MCF 10A (cell line): ENCODE results near the gene TMEM184B. TPM values are rescaled to one million over a fixed set of nuclear protein-coding genes. Genes with fewer than 3 reads are reported as not detected.

Experiments
- BruUV-seq: library from RNA; stranded (reverse); fragments of 400-500 nt; replicated peaks from 2 replicates; lab custom pipeline; 2021; lab: Mats Ljungman, UMichigan
- CTCF ChIA-PET: fragments of 300-600 bp; sonication (Branson Sonifier 250); formaldehyde crosslinking; extraction: SDS; loops from one replicate; lab custom pipeline; 2021; ENCODE audit warnings: antibody characterized with exemption, inconsistent platforms; lab: Yijun Ruan, JAX
- POLR2A ChIA-PET: fragments of 300-600, 350-650 bp; sonication (Branson Sonifier 250); formaldehyde crosslinking; extraction: SDS; loops from one replicate; lab custom pipeline; 2020; ENCODE audit warnings: antibody characterized with exemption, inconsistent platforms; lab: Yijun Ruan, JAX
- DNase-seq: peaks from one replicate; pipeline ENCODE4 v3.0.0-alpha.2; 2018; ENCODE audit not compliant: unreplicated experiment
- H3K27ac Mint-ChIP-seq: one replicate; pipeline ENCODE4 v1.8.0; 2022; ENCODE audit warnings: mild to moderate bottlenecking, low read depth, mixed read lengths; ENCODE audit not compliant: unreplicated experiment
- H3K27me3 Mint-ChIP-seq: one replicate; pipeline ENCODE4 v1.8.0; 2022; ENCODE audit warnings: mixed read lengths; ENCODE audit not compliant: insufficient read depth, unreplicated experiment
- H3K36me3 Mint-ChIP-seq: one replicate; pipeline ENCODE4 v1.8.0; 2022; ENCODE audit warnings: mild to moderate bottlenecking, moderate library complexity, mixed read lengths; ENCODE audit not compliant: insufficient read depth, unreplicated experiment
- H3K4me1 Mint-ChIP-seq: one replicate; pipeline ENCODE4 v1.8.0; 2022; ENCODE audit warnings: mixed read lengths; ENCODE audit not compliant: insufficient read depth, unreplicated experiment
- H3K4me3 Mint-ChIP-seq: one replicate; pipeline ENCODE4 v1.8.0; 2022; ENCODE audit warnings: mild to moderate bottlenecking, moderate library complexity, mixed read lengths; ENCODE audit not compliant: unreplicated experiment
- H3K9me3 Mint-ChIP-seq: one replicate; pipeline ENCODE4 v1.8.0; 2022; ENCODE audit warnings: mixed read lengths; ENCODE audit not compliant: unreplicated experiment
- intact Hi-C: fragments of 100-400 bp; cut with micrococcal nuclease; formaldehyde crosslinking; loops from 2 replicates; pipeline ENCODE4 v1.14.1; 2022
- total RNA-seq: library from RNA; stranded (reverse); gene quantifications from 2 replicates; pipeline ENCODE4 v1.2.3, GENCODE V29; 2022
- TF ChIP-seq, protein P1 (sequence below): fragments of 200-600 bp; IDR thresholded peaks from one replicate; pipeline ENCODE4 v1.8.0; 2022; ENCODE audit warnings: antibody characterized with exemption, mild to moderate bottlenecking; ENCODE audit not compliant: unreplicated experiment

Gene TMEM184B
- total RNA-seq, 1 experiment from 2014 or later = 58.7 TPM

DNA sequence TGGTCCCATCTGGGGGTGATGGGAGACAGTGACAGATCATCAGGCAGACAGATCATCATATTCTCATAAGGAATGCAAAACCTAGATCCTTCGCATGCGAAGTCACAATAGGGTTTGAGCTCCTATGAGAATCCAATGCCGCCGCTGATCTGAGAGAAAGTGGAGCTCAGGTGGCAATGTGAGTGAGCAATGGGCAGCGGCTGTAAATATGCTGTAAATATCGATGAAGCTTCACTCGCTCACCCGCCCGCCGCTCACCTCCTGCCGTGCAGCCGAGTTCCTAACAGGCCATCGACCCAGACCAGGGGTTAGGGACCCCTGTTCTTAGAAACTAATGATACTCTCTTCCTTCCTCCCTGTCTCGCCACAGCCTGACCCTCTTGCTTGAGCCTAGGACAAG is 81.8 kb downstream of the TMEM184B start:
- Mint-ChIP-seq H3K4me3 (no peak overlapping the region), H3K27me3 (no peaks in the 10 kb centered on the region), H3K4me1 (peaks cover 21% of the 10 kb centered on the region), H3K27ac (no peak overlapping the region), H3K9me3 (no peaks in the 10 kb centered on the region), H3K36me3 (no peaks in the 10 kb centered on the region)
- ChIA-PET POLR2A (interaction anchor here (1.1 kb wide), 2 partner anchors 9 to 11 kb away, joined by 3 to 7 read pairs; partner anchors contain the start of genes MAFF and PLA2G6), CTCF (no interaction called here)
- TF ChIP-seq, protein P1, sequence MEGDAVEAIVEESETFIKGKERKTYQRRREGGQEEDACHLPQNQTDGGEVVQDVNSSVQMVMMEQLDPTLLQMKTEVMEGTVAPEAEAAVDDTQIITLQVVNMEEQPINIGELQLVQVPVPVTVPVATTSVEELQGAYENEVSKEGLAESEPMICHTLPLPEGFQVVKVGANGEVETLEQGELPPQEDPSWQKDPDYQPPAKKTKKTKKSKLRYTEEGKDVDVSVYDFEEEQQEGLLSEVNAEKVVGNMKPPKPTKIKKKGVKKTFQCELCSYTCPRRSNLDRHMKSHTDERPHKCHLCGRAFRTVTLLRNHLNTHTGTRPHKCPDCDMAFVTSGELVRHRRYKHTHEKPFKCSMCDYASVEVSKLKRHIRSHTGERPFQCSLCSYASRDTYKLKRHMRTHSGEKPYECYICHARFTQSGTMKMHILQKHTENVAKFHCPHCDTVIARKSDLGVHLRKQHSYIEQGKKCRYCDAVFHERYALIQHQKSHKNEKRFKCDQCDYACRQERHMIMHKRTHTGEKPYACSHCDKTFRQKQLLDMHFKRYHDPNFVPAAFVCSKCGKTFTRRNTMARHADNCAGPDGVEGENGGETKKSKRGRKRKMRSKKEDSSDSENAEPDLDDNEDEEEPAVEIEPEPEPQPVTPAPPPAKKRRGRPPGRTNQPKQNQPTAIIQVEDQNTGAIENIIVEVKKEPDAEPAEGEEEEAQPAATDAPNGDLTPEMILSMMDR = no peak
- no TSS peak for BruUV-seq
- intact Hi-C loops = no loop called here
- no peak for DNase-seq

- intact Hi-C loops = no loop called here
- ChIA-PET CTCF (interaction anchor here (0.7 kb wide), 1 partner anchor 373 kb away, joined by 3 read pairs; no protein-coding TSS in a partner anchor), POLR2A (interaction anchor here (0.9 to 1.1 kb wide), 3 partner anchors 10 to 12 kb away, joined by 3 to 4 read pairs (median 3); partner anchors contain the start of gene MAFF)
- no peaks in the 10 kb centered on the region for H3K36me3 Mint-ChIP-seq
- H3K27me3 Mint-ChIP-seq = no peaks in the 10 kb centered on the region
- no peaks in the 10 kb centered on the region for H3K9me3 Mint-ChIP-seq
- no TSS peak for BruUV-seq
- H3K27ac Mint-ChIP-seq = no peak overlapping the region
- peaks cover 21% of the 10 kb centered on the region for H3K4me1 Mint-ChIP-seq
- H3K4me3 Mint-ChIP-seq = no peak overlapping the region
- TF ChIP-seq, protein P1 = no peak
- DNase-seq = no peak
Observed at GRCh38 chr22:38190581-38190980, 82.2 kb downstream of the TMEM184B start.

DNA sequence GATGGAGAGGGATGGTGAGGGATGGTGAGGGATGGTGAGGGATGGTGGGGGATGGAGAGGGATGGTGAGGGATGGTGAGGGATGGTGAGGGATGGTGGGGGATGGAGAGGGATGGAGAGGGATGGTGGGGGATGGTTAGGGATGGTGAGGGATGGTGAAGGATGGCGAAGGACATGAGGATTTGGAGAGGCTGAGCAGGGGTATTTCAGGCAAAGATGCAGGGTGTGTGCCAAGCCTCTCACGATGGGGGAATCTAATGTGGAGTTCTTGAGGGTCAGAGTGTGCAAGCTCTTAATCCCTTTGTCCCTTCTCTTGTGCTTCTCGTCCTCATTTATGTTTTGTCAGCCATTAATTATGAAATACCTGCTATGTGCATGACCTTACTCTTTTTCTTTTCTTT is 83.7 kb downstream of the TMEM184B start:
- Mint-ChIP-seq H3K36me3 (no peaks in the 10 kb centered on the region), H3K9me3 (no peaks in the 10 kb centered on the region), H3K4me1 (peaks cover 21% of the 10 kb centered on the region), H3K27ac (no peak overlapping the region), H3K4me3 (no peak overlapping the region), H3K27me3 (no peaks in the 10 kb centered on the region)
- POLR2A ChIA-PET = no interaction called here
- CTCF ChIA-PET = interaction anchor here (0.6 kb wide), 1 partner anchor 517 kb away, joined by 5 read pairs; no protein-coding TSS in a partner anchor
- DNase-seq = no peak
- intact Hi-C loops = no loop called here
- no TSS peak for BruUV-seq
- TF ChIP-seq, protein P1 = no peak

- Mint-ChIP-seq H3K4me1 (peaks cover 18% of the 10 kb centered on the region), H3K9me3 (no peaks in the 10 kb centered on the region), H3K36me3 (no peaks in the 10 kb centered on the region), H3K4me3 (no peak overlapping the region), H3K27ac (peak overlapping the region; percentile 51), H3K27me3 (no peaks in the 10 kb centered on the region)
- TF ChIP-seq, protein P1 = no peak
- DNase-seq = peak; percentile 57
- ChIA-PET CTCF (interaction anchor here (0.7 to 0.9 kb wide), 2 partner anchors 16 to 50 kb away, joined by 3 read pairs; no protein-coding TSS in a partner anchor), POLR2A (interaction anchor here (0.8 to 3.2 kb wide), 3 partner anchors 11 to 35 kb away, joined by 3 to 17 read pairs (median 4); partner anchors contain the start of gene MAFF)
- intact Hi-C loops = no loop called here
- BruUV-seq = no TSS peak
Observed at GRCh38 chr22:38187413-38188212, 85.2 kb downstream of the TMEM184B start.
